GM12878 (cell line): ENCODE data around the gene RALBP1. TPM values are rescaled to one million over a fixed set of nuclear protein-coding genes. Genes with fewer than 3 reads are reported as not detected.

ENCODE experiments used
- ATAC-seq: fragments of 200-7000 bp; cut with Tn5 transposase; 3 replicates; pipeline ENCODE4 v1.9.1; 2020; ENCODE audit warnings: mild to moderate bottlenecking, moderate library complexity
- BruUV-seq: library from RNA; stranded (reverse); fragments of 400-500 nt; replicated peaks from 2 replicates; lab custom pipeline; 2021; lab: Mats Ljungman, UMichigan
- CTCF ChIA-PET: fragments of 300-600 bp; sonication (Branson Sonifier 250); formaldehyde crosslinking; extraction: SDS; loops from one replicate; lab custom pipeline; 2021; ENCODE audit warnings: inconsistent platforms; lab: Yijun Ruan, JAX
- POLR2A ChIA-PET: fragments of 350-600 bp; formaldehyde crosslinking; extraction: SDS; loops from one replicate; lab custom pipeline; 2021; ENCODE audit warnings: inconsistent platforms; lab: Charles Lee
- RAD21 ChIA-PET: fragments of 300-600 bp; sonication (Branson Sonifier 250); formaldehyde crosslinking; loops from one replicate; lab custom pipeline; 2023; ENCODE audit warnings: antibody characterized with exemption; ENCODE audit not compliant: unreplicated experiment; lab: Charles Lee
- SMC1A ChIA-PET: fragments of 300-600 bp; sonication (Branson Sonifier 250); formaldehyde crosslinking; loops from one replicate; lab custom pipeline; 2023; ENCODE audit not compliant: unreplicated experiment, uncharacterized antibody; lab: Charles Lee
- DNase-seq: peaks from one replicate; pipeline ENCODE4 v3.0.0-alpha.2; 2011; ENCODE audit warnings: low read depth, low spot score
- FAIRE-seq: peaks from 3 replicates; lab custom pipeline; 2011; peaks lifted over from hg19 to GRCh38; lab: Jason Lieb, UNC
- H2AFZ ChIP-seq: 2 replicates; pipeline ENCODE4 v1.6.0; 2011; ENCODE audit warnings: low read depth, low read length, control low read depth; ENCODE audit not compliant: control insufficient read depth
- H3K27ac ChIP-seq: 2 replicates; pipeline ENCODE4 v1.5.1; 2011; ENCODE audit warnings: control low read depth; ENCODE audit not compliant: control insufficient read depth, insufficient read depth
- H3K27me3 ChIP-seq, 2 experiments: replicated peaks in 1 of 2; 2 replicates each; pipeline versions ENCODE4 v1.6.0 to v1.6.1; 2011; ENCODE audit warnings: low read length in 1 of 2; ENCODE audit not compliant: control insufficient read depth in 2 of 2, insufficient read depth in 2 of 2
- H3K36me3 ChIP-seq, 2 experiments: 2 replicates each; pipeline ENCODE4 v1.5.1; 2011; ENCODE audit warnings: low read length in 1 of 2; ENCODE audit not compliant: control insufficient read depth in 2 of 2, insufficient read depth in 2 of 2
- H3K4me1 ChIP-seq: 2 replicates; pipeline ENCODE4 v1.6.1; 2011; ENCODE audit warnings: mild to moderate bottlenecking, low read length, moderate library complexity, mixed read lengths; ENCODE audit not compliant: control insufficient read depth, insufficient read depth
- H3K4me2 ChIP-seq: 2 replicates; pipeline ENCODE4 v1.6.0; 2011; ENCODE audit warnings: control low read depth; ENCODE audit not compliant: control insufficient read depth, insufficient read depth
- H3K4me3 ChIP-seq: fragments of 200-600 bp; sonication (generic); 2 replicates; pipeline ENCODE4 v1.5.1; 2016
- H3K79me2 ChIP-seq: 2 replicates; pipeline ENCODE4 v1.6.0; 2011; ENCODE audit warnings: low read length; ENCODE audit not compliant: control insufficient read depth, insufficient read depth
- H3K9ac ChIP-seq: 2 replicates; pipeline ENCODE4 v1.8.0; 2011; ENCODE audit warnings: low read length, control low read depth, mixed read lengths; ENCODE audit not compliant: control insufficient read depth, insufficient read depth
- H3K9me3 ChIP-seq: replicated peaks from 3 replicates; pipeline ENCODE4 v1.5.1; 2011; ENCODE audit warnings: mild to moderate bottlenecking, low read length; ENCODE audit not compliant: control insufficient read depth, insufficient read depth
- H4K20me1 ChIP-seq: 2 replicates; pipeline ENCODE4 v1.6.0; 2011; ENCODE audit not compliant: control insufficient read depth, insufficient read depth
- ASH2L ChIP-seq: fragments of 300-600, 200-600 bp; sonication (generic); IDR thresholded peaks from 2 replicates; pipeline ENCODE4 v1.6.1; 2017; ENCODE audit warnings: low read depth, mild to moderate bottlenecking, borderline replicate concordance
- ATF3 ChIP-seq: IDR thresholded peaks from 2 replicates; pipeline ENCODE4 v1.6.1; 2011; ENCODE audit warnings: low read depth, mild to moderate bottlenecking, low read length, moderate library complexity, borderline replicate concordance; ENCODE audit errors: extremely low read depth
- CEBPB ChIP-seq, 2 experiments: fragments of 150-350 bp in 1 of 2; IDR thresholded peaks; 2 replicates each; pipeline ENCODE4 v1.6.1; 2012 to 2014; ENCODE audit warnings: low read depth in 2 of 2, low read length in 2 of 2, borderline replicate concordance in 1 of 2, inconsistent platforms in 1 of 2
- NFYA ChIP-seq: IDR thresholded peaks from 2 replicates; pipeline ENCODE4 v1.6.1; 2011; ENCODE audit warnings: low read depth, mild to moderate bottlenecking, low read length, improper control_type of control experiment, borderline replicate concordance
- POLR2A ChIP-seq: IDR thresholded peaks from 2 replicates; pipeline ENCODE4 v1.6.1; 2011; ENCODE audit warnings: low read depth, mild to moderate bottlenecking, low read length
- PRDM15 ChIP-seq: fragments of 450-650 bp; formaldehyde crosslinking; IDR thresholded peaks from 2 replicates; pipeline ENCODE4 v1.4.0; 2020; ENCODE audit warnings: mild to moderate bottlenecking, moderate library complexity
- RAD21 ChIP-seq: IDR thresholded peaks from 2 replicates; pipeline ENCODE4 v1.6.1; 2011; ENCODE audit warnings: mild to moderate bottlenecking, low read depth, low read length, moderate library complexity; ENCODE audit not compliant: insufficient read depth
- YY1 ChIP-seq: IDR thresholded peaks from 2 replicates; pipeline ENCODE4 v1.6.1; 2011; ENCODE audit warnings: low read depth, mild to moderate bottlenecking, low read length
- ZNF24 ChIP-seq: fragments of 450-650 bp; IDR thresholded peaks from 2 replicates; pipeline ENCODE4 v1.6.1; 2017; ENCODE audit warnings: antibody characterized with exemption, mild to moderate bottlenecking
- ZNF592 ChIP-seq: fragments of 450-650 bp; IDR thresholded peaks from 2 replicates; pipeline ENCODE4 v1.6.1; 2017; ENCODE audit warnings: mild to moderate bottlenecking, moderate library complexity
- ZNF687 ChIP-seq: fragments of 450-650 bp; IDR thresholded peaks from 2 replicates; pipeline ENCODE4 v1.6.1; 2017; ENCODE audit warnings: mild to moderate bottlenecking, moderate library complexity
- WGBS: methylation state at CpG from one replicate; pipeline ENCODE4 v1.1.6; 2016; ENCODE audit warnings: low lambda C conversion rate; ENCODE audit not compliant: insufficient replicate concordance, insufficient coverage; ENCODE audit errors: missing lambda C conversion rate; 5-methylcytosine and 5-hydroxymethylcytosine counted together
- in situ Hi-C: fragments of 300-500 bp; cut with MboI; formaldehyde crosslinking; loops from 9 replicates; pipeline ENCODE4 v1.14.3; 2018; ENCODE audit warnings: mixed read lengths
- intact Hi-C: fragments of 100-400 bp; cut with micrococcal nuclease; formaldehyde crosslinking; loops from one replicate; pipeline ENCODE4 v1.14.2; 2022; ENCODE audit not compliant: unreplicated experiment
- polyA plus RNA-seq, 11 experiments: library from polyadenylated mRNA; depleted of rRNA in 4 of 11; unstranded in 6 of 11; stranded (reverse) in 5 of 11; fragments of >200 nt; fragmentation: Nextera tagmentation in 4 of 11; fragmentation: Illumina TruSeq in 1 of 11; extraction: Ambion mirVana in 4 of 11; extraction: Trizol in 1 of 11; gene quantifications; 1 replicate in 1 of 11; 2 replicates in 10 of 11; pipeline versions ENCODE4 v1.2.1 to v1.2.3, GENCODE V29; 2011 to 2016; ENCODE audit warnings: inconsistent platforms in 2 of 11, missing spikeins in 2 of 11, low read depth in 1 of 11
- total RNA-seq, 4 experiments: library from RNA; depleted of rRNA in 3 of 4; stranded (reverse); fragments of >200 nt in 3 of 4; fragmentation: Illumina TruSeq in 1 of 4; extraction: Trizol in 1 of 4; gene quantifications; 2 replicates each; pipeline versions ENCODE4 v1.2.1 to v1.2.3, GENCODE V29; 2013 to 2021

Gene RALBP1
- total and polyA plus RNA-seq, 10 of the 15 experiments (the other 5 are each of a cell fraction or from before 2014, with no cell fraction given): 11.2 to 46.9 (median 41.8) TPM

GRCh38 chr18:9586814-9587213 lies 111.5 kb downstream of the RALBP1 start:
- no peak overlapping the region for H3K4me3 ChIP-seq
- DNase-seq (no peak), FAIRE-seq (no peak), ATAC-seq (no peak)
- 96% methylated on average over 3 of the region's 3 CpGs for WGBS
- peaks cover 1 to 7% of the 10 kb centered on the region in 2 experiments; a peak in 3 of 4 replicates for H3K36me3 ChIP-seq
- no peak overlapping the region for H3K4me2 ChIP-seq
- no peak overlapping the region for H3K27ac ChIP-seq
- BruUV-seq: no TSS peak
- H3K9me3 ChIP-seq: no peaks in the 10 kb centered on the region; the same call in 2 of the 3 replicates
- no peaks in the 10 kb centered on the region for H4K20me1 ChIP-seq
- POLR2A ChIA-PET: no interaction called here
- intact Hi-C loops: no loop called here
- SMC1A ChIA-PET: no interaction called here
- no peak overlapping the region for H2AFZ ChIP-seq
- TF ChIP-seq ASH2L: no peak
- TF ChIP-seq RAD21: no peak
- TF ChIP-seq ZNF592: no peak
- no peak for TF ChIP-seq NFYA
- no peak for TF ChIP-seq ATF3
- no peak for TF ChIP-seq PRDM15 (CRISPR knock-in tag)
- no peak for TF ChIP-seq ZNF24
- no peak for TF ChIP-seq POLR2A
- TF ChIP-seq ZNF687: no peak
- no peak for TF ChIP-seq YY1
- TF ChIP-seq CEBPB (IDR thresholded peaks at IDR 0.05; ENCODE audit: borderline replicate concordance in 1 of 2, low read depth in 2 of 2, low read length in 2 of 2): no peak
- TF ChIP-seq, all 136 proteins: peak for 0
- no peak overlapping the region for H3K9ac ChIP-seq
- no peaks in the 10 kb centered on the region for H3K27me3 ChIP-seq
- H3K79me2 ChIP-seq: no peaks in the 10 kb centered on the region
- in situ Hi-C loops: no loop called here
- ChIA-PET CTCF (no interaction called here), RAD21 (no interaction called here)
- H3K4me1 ChIP-seq: no peaks in the 10 kb centered on the region
